ENCODE measurements around the gene CYP21A2. TPM values are rescaled to one million over a fixed set of nuclear protein-coding genes. Genes with fewer than 3 reads are reported as not detected.

CYP21A2 gene
- total and polyA plus RNA-seq, 12 donors, result 0.19 to 1.9 (median 0.62) TPM; not detected in 5

- intact Hi-C loops (cut with DNase I), result no loop called here
- H3K27me3 ChIP-seq, result peaks cover 0 to 13% (median 1%) of the 10 kb centered on the region in 7 donors
- peaks cover 0 to 100% (median 9%) of the 10 kb centered on the region in 9 donors for H3K36me3 ChIP-seq
- H3K4me1 ChIP-seq, result peaks cover 1 to 44% (median 20%) of the 10 kb centered on the region in 9 donors
- H3K27ac ChIP-seq, result peak overlapping the region in 8 of 10 donors; percentile 36 to 78 (median 58)
- ATAC-seq (peak; percentile 39 to 71 (median 65)), DNase-seq (peak; percentile 44 to 64)
- 58 to 59% methylated on average over 22 of the region's 22 CpGs for WGBS, 2 donors
- no peaks in the 10 kb centered on the region for H3K9me3 ChIP-seq
- no peak overlapping the region for H3K4me3 ChIP-seq
- TF ChIP-seq CTCF (IDR thresholded peaks at IDR 0.05), result no peak
Measured at GRCh38 chr6:32081168-32081990, 43.2 kb downstream of the CYP21A2 start.

GRCh38 chr6:32082478-32082877 lies 44.3 kb downstream of the CYP21A2 start:
- no peaks in the 10 kb centered on the region for H3K9me3 ChIP-seq
- H3K4me1 ChIP-seq, result peaks cover 5 to 42% (median 18%) of the 10 kb centered on the region in 9 donors
- H3K27ac ChIP-seq, result peak overlapping the region in 8 of 10 donors; percentile 36 to 78 (median 58)
- no peak overlapping the region for H3K4me3 ChIP-seq
- intact Hi-C loops (cut with DNase I), result no loop called here
- WGBS, 2 donors, result 55 to 60% methylated on average over 6 of the region's 6 CpGs
- ATAC-seq, result peak in 1 of 8 donors; percentile 22
- no peak for TF ChIP-seq CTCF (IDR thresholded peaks at IDR 0.05)
- no peak for DNase-seq
- peaks cover 0 to 96% (median 9%) of the 10 kb centered on the region in 9 donors for H3K36me3 ChIP-seq
- H3K27me3 ChIP-seq, result peaks cover 0 to 19% (median 3%) of the 10 kb centered on the region in 7 donors

GRCh38 chr6:32082935-32083334 lies 44.7 kb downstream of the CYP21A2 start:
- DNase-seq, result peak in 1 of 2 donors; percentile 48

More at GRCh38 chr6:32082935-32083334, 44.7 kb downstream of the CYP21A2 start:
- Histone ChIP-seq H3K36me3 (peaks cover 0 to 91% (median 9%) of the 10 kb centered on the region in 9 donors), H3K27ac (peak overlapping the region in 7 of 10 donors; percentile 45 to 78 (median 58)), H3K4me1 (peaks cover 5 to 46% (median 20%) of the 10 kb centered on the region in 9 donors), H3K9me3 (no peaks in the 10 kb centered on the region), H3K27me3 (peaks cover 0 to 23% (median 3%) of the 10 kb centered on the region in 7 donors), H3K4me3 (no peak overlapping the region)
- TF ChIP-seq CTCF (IDR thresholded peaks at IDR 0.05), result no peak
- 53 to 65% methylated on average over 9 of the region's 9 CpGs for WGBS, 2 donors
- ATAC-seq, result peak in 6 of 8 donors; percentile 18 to 60 (median 40)
- intact Hi-C loops (cut with DNase I), result no loop called here

Data from heart right ventricle (tissue), 16 donors.